Activated CD8-positive, alpha-beta memory T cell treated with anti-CD3 and anti-CD28 coated beads for 1 hour (primary cell): ENCODE results near the gene UBE3D.
"Not testable (repeated sequence)": the region's sequence is repeated elsewhere in the genome, so short reads cannot be mapped to it uniquely, and the experiment has no call there.

Source experiments
- DNase-seq, 2 donors: peaks; one replicate each; pipeline ENCODE4 v3.0.0-alpha.2; 2020; ENCODE audit warnings: low read depth in 1 of 2; ENCODE audit errors: extremely low read depth in 1 of 2

Gene UBE3D

DNA sequence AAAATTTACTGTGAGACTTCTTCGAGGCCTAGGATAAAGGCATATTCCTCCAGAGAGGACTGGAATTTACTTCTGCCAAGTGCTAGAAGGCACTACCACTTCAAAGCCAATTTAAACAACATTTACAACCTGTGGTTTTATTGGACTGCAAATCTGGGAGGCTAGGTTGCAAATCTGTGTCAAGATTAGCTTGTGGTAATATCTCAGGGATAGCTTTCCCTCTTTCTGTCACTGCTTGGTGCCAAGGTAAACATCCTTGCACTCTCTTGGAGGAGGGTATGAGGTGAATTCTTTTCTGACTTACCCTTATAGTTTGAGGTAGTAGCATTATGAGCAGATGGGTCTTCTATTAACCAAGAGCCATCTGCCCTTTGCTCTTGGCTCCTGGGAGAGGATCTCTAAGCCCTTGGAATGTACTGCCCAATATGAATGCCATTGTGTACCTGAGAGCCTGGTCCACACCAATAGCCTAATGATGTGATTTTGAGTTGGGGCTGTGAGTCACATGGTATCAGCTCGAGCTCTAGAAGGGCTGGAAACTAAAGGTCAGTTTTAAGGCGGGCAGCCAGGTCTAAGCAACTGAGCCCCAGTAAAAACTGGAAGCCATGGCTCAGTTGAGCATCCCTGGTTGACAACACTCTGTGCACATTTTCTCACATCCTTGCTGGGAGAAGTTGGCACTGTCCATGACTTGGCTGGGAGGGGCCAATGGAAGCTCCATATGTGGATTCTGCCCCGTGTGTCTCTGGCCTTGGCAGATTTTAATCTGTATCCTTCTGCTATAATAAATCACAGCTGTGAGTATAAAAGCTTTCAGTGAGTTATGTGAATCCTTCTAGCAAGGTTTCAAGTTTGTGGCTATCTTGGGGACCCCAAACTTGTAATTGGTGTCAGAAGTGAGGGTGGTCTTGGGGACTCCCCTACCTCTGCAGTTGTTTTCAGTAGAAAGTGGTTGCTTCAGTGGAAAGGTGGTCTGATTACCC lies 188.1 kb downstream of the UBE3D start:
- no peak for DNase-seq

DNA sequence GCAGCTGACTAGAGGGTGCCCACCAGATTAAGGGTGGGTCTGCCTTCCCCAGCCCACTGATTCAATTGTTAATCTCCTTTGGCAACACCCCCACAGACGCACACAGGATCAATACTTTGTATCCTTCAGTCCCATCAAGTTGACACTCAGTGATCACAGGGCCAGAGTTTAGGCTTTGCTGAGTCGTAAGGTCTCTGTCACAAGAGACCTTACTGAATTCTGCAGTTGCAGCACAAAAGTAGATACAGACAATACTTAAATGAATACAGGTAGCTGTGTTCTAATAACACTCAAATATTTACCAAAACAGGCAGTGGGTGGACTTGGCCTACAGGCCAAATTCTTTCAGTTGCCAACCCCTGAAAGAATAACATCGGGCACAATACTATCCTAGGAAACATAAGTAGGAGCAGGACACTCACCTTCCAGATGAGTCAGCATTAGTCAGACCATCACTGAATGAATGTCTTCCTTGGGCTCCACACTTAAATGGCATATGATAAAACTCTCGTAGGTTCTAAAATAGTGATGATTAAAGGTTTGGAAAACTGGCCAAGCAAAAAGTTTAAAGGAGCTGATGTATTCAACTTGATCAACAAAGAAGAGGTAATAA lies 190.0 kb downstream of the UBE3D start:
- no peak for DNase-seq

DNA sequence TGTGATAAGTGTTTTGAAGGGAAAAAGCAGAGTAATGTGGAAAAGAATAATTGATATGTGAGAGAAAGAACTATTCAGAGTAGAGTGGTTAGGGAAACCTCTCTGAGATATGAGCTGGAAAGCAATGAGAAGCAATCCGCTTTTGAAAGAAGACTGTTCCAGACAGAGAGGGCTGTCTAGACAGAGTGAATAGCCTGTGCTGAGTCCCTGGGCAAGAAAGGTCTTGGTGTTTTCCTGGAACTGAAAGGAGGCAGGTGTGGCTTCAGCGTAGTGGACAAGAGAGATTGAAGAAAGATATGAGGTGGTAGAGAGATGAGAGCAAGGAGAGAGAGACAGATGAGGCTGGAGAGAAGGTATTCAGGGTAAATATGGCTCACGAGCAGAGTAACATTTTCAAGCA lies 190.8 kb downstream of the UBE3D start:
- DNase-seq: no peak

DNA sequence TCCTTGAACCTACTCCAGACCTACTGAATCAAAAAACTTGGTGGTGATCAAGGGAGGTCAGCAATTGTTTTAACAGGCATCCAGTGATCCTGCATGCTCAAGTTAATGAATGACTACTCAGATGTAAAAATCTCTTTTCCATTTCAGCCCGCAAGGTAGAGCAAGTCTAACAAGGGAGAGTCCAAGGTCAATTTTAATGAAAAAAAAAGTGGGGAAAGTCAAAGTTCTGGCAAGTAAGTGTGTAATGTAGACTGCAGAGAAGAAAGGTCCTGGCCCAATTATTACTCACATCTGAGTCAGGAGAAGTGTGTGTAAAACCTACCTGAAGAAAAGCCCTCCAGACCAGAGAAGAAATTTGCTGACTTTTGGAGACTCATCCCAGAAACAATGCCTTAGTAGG lies 193.5 kb downstream of the UBE3D start:
- DNase-seq: no peak

DNA sequence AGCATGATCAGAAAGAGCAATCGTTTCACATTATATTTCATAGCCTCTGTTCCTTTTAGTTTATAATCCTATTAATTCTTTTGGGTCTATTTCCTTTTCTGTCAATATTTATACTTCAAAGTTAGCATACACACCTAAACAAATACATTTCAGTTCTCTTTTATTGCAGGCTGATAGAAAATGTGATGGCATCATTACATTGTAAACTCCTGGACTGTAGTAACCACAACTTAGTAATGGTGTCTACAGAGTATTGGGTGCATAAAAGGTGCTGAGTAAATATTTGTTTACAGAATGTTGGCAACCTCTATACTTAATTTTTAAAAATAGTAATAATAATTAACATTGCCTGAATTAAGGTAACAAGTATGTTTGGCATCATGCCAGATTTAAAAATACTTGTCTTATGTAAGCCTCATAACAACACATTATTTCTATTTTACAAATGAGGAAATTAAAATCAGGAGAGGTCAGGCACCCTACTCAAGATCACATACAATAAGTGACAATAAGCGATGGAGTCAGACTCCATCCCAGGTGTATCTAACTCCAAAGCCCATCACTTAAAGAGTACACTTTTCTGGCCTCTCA lies 195.0 kb downstream of the UBE3D start:
- no peak for DNase-seq

DNA sequence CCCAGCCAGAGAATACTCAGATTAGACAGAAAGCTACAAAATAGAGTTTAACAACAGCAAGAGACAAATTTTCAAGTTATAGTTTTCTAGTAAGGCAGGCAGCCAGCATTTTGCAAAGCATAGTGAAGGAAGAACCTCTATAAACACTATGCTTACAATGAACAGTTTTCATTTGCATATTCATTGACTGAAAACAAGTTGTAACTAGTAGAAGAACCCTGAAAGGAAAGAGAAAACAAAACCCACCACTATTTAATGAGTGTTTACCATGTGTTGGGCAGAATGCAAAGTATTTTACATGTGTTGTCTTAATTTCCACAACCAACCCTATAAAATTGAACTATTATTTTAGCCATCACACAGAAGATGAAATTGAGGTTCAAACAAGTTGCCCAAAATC lies 196.1 kb downstream of the UBE3D start:
- DNase-seq: no peak

DNA sequence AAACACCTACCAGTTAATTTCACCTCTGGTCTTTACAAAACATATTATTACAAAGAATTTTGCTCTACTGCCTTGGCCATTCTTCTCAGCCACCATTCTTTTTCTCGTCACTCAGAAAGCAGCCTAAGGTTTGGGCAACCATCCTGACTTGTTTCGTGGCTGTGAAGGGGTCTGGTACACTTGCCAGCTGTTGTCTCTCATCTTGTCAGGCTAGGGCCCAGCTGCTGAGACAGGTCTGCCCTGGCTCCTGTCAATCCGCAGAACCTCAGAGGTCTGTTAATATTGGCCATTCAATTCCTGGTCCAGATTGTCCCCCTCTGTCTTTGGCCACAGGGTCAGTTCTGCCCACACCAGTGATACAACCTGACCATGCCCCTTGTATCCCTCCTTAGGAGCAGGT lies 197.7 kb downstream of the UBE3D start:
- DNase-seq: no peak

DNA sequence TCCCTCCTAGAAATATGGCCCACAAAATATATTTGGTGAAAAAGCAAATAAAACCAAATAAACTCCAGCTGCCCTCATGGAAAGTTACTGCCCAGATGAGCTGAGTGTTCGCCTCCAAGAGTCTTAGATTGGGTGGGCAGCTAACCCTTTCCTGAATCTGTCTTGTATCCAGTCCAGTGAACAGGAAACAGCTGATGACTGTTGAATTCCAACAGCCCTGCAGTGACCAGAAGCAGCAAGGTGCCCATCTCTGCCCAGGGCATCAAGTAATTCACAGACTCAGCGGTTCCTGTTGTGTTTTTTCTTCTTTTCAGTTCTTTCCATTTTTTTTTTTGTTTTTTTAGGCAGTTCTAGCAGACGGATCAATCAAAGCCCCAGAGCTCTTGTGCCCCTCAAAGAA lies 199.2 kb downstream of the UBE3D start:
- no peak for DNase-seq

DNA sequence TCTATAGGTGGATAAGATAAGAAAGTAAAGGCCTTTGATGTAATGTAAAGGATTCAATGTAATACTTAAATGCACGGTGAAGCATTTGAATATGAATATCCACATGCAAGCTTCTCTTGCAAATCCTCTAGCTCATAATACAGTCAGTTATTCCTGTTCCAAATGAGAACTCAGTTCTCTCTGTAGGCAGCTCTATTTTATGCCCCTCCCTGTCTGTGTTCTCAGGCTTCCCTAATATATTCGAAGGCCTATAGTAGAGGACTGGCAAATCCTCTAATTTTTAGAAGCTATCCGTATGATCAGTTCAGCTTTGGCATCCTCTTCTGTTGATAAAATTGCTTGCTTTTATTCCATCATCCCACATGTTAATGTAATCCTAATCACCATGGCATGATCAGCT lies 200.2 kb downstream of the UBE3D start:
- no peak for DNase-seq

DNA sequence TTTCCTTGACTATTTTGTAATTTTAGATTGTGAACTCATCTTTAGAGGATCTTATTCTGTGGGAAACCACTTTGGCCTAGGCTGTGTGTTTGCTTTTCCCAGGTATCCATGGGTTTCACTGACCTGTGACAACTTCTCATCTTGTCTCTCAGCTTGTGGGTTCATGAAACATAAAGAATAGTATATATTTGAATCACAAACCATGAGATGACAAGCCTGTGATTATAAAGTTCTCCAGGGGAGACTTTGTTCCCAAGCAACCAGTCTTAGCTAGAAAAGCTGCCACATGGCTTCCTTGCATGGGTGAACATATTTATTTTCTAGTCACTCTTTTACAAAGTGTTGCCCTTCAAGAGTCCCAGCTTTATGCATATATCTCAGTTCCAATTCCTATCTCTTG lies 201.9 kb downstream of the UBE3D start:
- DNase-seq: no peak

DNA sequence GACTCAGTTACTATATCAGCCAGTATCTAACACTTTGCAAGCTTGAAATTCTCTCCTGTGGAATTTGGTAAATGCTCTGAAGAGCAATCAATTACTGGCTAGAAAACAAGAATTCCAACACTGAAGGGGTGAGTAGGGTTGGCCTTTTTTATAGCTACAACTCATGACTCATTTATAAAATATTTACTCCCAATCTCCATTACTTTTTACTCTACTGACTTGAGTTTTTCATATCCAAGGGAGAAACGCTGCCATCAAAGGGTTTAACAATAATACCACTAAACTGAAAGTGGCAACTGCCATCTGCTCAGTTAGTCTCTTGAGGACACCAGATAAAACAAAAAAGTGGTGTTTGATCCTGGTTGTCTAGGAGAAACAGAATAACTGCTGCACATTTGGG lies 203.1 kb downstream of the UBE3D start:
- DNase-seq: no peak

DNA sequence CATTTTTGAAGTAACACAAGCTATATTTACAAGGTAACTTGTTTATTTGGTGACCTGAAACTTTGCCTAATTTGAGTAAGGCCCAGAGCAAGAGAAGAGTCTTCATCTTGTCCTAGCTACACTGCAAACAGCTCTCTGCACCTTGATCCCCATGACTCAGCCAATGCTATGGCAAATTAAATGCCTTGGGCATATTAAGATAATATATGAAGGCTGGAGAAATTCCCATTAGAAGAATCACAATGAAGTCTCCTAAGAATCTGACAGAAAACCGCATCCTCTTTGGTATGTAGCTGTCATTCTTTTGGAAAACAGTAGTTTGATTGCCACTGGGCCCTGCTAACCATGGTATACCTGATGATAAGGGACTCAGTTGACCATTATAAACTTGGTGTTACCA lies 204.5 kb downstream of the UBE3D start:
- DNase-seq: no peak

DNA sequence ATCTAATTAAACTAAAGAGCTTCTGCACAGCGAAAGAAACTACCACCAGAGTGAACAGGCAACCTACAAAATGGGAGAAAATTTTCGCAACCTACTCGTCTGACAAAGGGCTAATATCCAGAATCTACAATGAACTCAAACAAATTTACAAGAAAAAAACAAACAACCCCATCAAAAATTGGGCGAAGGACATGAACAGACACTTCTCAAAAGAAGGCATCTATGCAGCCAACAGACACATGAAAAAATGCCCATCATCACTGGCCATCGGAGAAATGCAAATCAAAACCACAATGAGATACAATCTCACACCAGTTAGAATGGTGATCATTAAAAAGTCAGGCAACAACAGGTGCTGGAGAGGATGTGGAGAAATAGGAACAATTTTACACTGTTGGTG lies 209.6 kb downstream of the UBE3D start:
- DNase-seq: not testable (repeated sequence)

DNA sequence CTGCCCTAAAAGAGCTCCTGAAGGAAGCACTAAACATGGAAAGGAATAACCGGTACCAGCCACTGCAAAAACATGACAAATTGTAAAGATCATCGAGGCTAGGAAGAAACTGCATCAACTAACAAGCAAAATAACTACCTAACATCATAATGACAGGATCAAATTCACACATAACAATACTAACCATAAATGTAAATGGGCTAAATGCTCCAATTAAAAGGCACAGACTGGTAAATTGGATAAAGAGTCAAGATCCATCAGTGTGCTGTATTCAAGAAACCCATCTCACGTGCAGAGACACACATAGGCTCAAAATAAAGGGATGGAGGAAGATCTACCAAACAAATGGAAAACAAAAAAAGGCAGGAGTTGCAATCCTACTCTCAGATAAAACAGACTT lies 212.7 kb downstream of the UBE3D start:
- not testable (repeated sequence) for DNase-seq

DNA sequence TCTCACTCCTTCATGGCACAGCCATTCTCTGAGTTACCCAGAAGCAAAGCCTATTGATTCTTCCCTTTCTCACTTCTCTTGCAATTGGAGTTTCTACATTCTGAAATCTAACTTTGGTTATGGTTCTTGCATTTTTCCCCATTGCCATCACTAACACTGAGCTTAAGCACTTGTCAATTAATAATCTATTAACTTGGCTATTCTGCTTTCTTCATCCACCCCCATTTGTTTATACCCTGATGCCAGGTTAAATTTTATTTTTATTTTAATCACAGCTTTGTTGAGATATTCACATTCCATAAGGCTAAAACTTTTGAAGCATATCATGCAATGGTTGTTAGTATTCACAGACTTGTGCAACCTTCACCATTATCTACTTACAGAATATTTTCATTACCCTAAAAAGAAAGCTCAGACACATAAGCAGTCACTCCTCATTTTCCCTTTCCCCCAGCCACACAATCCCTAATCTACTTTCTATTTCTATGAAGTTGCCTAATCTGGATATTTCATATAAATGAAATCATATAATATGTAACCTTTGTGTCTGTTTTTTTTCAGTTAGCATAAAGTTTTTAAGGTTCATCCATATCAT lies 222.3 kb downstream of the UBE3D start:
- no peak for DNase-seq

DNA sequence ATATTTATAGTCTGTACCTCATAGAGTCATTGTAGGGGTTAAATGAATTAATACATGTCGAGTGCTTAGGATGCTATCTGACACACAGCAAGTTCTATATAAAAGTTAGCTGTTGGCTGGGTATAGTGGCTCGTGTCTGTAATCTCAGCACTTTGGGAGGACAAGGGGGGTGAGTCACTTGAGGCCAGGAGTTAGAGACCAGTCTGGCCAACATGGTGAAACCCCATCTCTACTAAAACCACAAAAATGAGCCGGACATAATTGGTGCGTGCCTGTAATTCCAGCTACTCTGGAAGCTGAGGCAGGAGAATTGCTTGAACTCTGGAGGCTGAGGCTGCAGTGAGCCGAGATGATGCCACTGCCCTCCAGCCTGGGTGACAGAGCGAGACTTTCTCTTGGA lies 222.9 kb downstream of the UBE3D start:
- DNase-seq: no peak
